Calu3 (cell line): Measurements from ENCODE around the gene PRR23A. TPM values are rescaled to one million over a fixed set of nuclear protein-coding genes. Genes with fewer than 3 reads are reported as not detected.

Experiments
- BruUV-seq: library from RNA; stranded (reverse); fragments of 400-500 nt; replicated peaks from 2 replicates; lab custom pipeline; 2021; lab: Mats Ljungman, UMichigan
- CTCF ChIA-PET: fragments of 300-600 bp; sonication (Branson Sonifier 250); formaldehyde crosslinking; loops from one replicate; lab custom pipeline; 2022; ENCODE audit warnings: antibody characterized with exemption; lab: Charles Lee
- DNase-seq: peaks from one replicate; pipeline ENCODE4 v3.0.0; 2022
- H3K27ac Mint-ChIP-seq: one replicate; pipeline ENCODE4 v1.8.0; 2022; ENCODE audit warnings: mixed read lengths; ENCODE audit not compliant: unreplicated experiment
- H3K27me3 Mint-ChIP-seq: one replicate; pipeline ENCODE4 v1.8.0; 2022; ENCODE audit warnings: mixed read lengths; ENCODE audit not compliant: unreplicated experiment
- H3K36me3 Mint-ChIP-seq: one replicate; pipeline ENCODE4 v1.8.0; 2022; ENCODE audit warnings: mild to moderate bottlenecking, moderate library complexity, mixed read lengths; ENCODE audit not compliant: insufficient read depth, unreplicated experiment
- H3K4me1 Mint-ChIP-seq: one replicate; pipeline ENCODE4 v1.8.0; 2022; ENCODE audit warnings: mild to moderate bottlenecking, low read depth, mixed read lengths; ENCODE audit not compliant: unreplicated experiment
- H3K4me3 Mint-ChIP-seq: one replicate; pipeline ENCODE4 v1.8.0; 2022; ENCODE audit warnings: mild to moderate bottlenecking, low read depth, moderate library complexity, mixed read lengths; ENCODE audit not compliant: unreplicated experiment
- H3K9me3 Mint-ChIP-seq: one replicate; pipeline ENCODE4 v1.8.0; 2022; ENCODE audit warnings: low read depth, mixed read lengths; ENCODE audit not compliant: unreplicated experiment
- intact Hi-C: fragments of 100-400 bp; cut with micrococcal nuclease; formaldehyde crosslinking; loops from one replicate; pipeline ENCODE4 v1.10.0; 2022; ENCODE audit not compliant: unreplicated experiment
- total RNA-seq: library from RNA; stranded (reverse); gene quantifications from 2 replicates; pipeline ENCODE4 v1.2.3, GENCODE V29; 2022
- TF ChIP-seq, protein P1 (sequence below): fragments of 200-600 bp; IDR thresholded peaks from one replicate; pipeline ENCODE4 v1.8.0; 2022; ENCODE audit warnings: antibody characterized with exemption; ENCODE audit not compliant: unreplicated experiment

The PRR23A gene
- total RNA-seq, 1 experiment from 2014 or later: not detected

DNA sequence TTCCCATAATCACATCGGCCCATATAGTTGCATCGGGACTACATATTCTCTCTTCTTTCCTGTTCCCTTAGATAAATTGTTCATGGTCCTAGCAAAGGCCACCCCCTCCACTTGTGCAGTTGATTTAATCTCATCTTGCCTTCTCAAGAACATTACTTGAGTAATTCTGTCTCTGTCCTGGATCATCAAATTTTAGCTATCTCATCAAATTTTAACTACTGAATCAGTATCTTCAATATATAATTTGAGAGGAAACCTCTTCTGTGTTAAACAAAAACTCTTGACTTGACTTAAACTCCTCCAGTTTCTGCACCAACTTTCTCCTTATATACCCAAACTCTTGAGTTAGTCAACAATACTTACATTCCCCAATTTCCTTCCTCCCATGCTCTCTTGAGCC is 18.9 kb upstream of the PRR23A start:
- peaks cover 2% of the 10 kb centered on the region for H3K9me3 Mint-ChIP-seq
- CTCF ChIA-PET: no interaction called here
- DNase-seq: no peak
- no TSS peak for BruUV-seq
- no peak overlapping the region for H3K4me3 Mint-ChIP-seq
- H3K27me3 Mint-ChIP-seq: no peaks in the 10 kb centered on the region
- H3K4me1 Mint-ChIP-seq: no peaks in the 10 kb centered on the region
- TF ChIP-seq, protein P1, sequence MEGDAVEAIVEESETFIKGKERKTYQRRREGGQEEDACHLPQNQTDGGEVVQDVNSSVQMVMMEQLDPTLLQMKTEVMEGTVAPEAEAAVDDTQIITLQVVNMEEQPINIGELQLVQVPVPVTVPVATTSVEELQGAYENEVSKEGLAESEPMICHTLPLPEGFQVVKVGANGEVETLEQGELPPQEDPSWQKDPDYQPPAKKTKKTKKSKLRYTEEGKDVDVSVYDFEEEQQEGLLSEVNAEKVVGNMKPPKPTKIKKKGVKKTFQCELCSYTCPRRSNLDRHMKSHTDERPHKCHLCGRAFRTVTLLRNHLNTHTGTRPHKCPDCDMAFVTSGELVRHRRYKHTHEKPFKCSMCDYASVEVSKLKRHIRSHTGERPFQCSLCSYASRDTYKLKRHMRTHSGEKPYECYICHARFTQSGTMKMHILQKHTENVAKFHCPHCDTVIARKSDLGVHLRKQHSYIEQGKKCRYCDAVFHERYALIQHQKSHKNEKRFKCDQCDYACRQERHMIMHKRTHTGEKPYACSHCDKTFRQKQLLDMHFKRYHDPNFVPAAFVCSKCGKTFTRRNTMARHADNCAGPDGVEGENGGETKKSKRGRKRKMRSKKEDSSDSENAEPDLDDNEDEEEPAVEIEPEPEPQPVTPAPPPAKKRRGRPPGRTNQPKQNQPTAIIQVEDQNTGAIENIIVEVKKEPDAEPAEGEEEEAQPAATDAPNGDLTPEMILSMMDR: no peak
- intact Hi-C loops: no loop called here
- no peak overlapping the region for H3K27ac Mint-ChIP-seq
- no peaks in the 10 kb centered on the region for H3K36me3 Mint-ChIP-seq

GRCh38 chr3:139020868-139021234 is 14.8 kb upstream of the PRR23A start, which contains the start of gene PRR23B:
PRR23B (minus strand) TSS chr3:139020926; CDS start chr3:139020661, 265 bp downstream.
- H3K4me1 Mint-ChIP-seq: peaks cover 17% of the 10 kb centered on the region
- BruUV-seq: no TSS peak
- H3K27ac Mint-ChIP-seq: no peak within 1 kb of the TSS
- peaks cover 6% of the 10 kb centered on the region for H3K9me3 Mint-ChIP-seq
- DNase-seq: no peak
- CTCF ChIA-PET: no interaction called here
- TF ChIP-seq, protein P1: no peak
- no peak within 1 kb of the TSS for H3K4me3 Mint-ChIP-seq
- intact Hi-C loops: no loop called here
- no peaks in the 10 kb centered on the region for H3K36me3 Mint-ChIP-seq
- H3K27me3 Mint-ChIP-seq: no peaks in the 10 kb centered on the region

GRCh38 chr3:139020036-139020867 is 14.2 kb upstream of the PRR23A start:
- CTCF ChIA-PET: interaction anchor here (0.6 kb wide), 2 partner anchors 18 to 1157 kb away, joined by 3 read pairs; no protein-coding TSS in a partner anchor
- H3K9me3 Mint-ChIP-seq: peaks cover 6% of the 10 kb centered on the region
- no peaks in the 10 kb centered on the region for H3K36me3 Mint-ChIP-seq
- intact Hi-C loops: no loop called here
- BruUV-seq: no TSS peak
- DNase-seq: no peak
- TF ChIP-seq, protein P1: no peak
- no peak overlapping the region for H3K4me3 Mint-ChIP-seq
- H3K27ac Mint-ChIP-seq: no peak overlapping the region
- no peaks in the 10 kb centered on the region for H3K27me3 Mint-ChIP-seq
- peaks cover 17% of the 10 kb centered on the region for H3K4me1 Mint-ChIP-seq

DNA sequence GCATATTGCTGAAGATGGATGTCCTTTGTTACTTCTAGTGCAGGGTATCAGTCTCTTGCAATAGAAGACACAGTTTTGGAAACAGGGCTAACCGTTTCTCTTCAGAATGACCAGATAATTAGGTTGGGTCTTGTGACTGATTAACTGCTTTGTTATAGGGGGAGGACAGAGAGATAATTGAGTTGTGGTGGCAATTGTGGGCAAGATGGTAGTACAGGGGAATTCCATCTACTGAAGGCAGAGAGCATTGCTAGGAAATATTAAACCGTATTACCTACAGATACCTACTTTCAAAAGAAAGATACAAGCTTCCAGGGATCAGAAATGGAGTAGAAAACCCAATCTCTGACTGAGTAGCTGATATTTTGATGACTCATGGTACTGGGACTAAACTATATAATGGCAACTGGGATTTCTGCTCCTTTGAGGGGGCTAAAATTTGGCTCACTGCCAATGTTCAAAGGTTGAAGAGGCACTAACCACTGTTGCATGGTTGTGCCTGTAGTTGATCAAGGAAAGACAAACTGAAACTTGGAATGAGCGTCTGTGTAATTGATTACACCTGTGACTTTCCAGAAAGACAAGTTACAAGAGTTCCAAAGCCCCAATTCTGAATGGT is 10.5 kb upstream of the PRR23A start:
- Mint-ChIP-seq H3K9me3 (peaks cover 12% of the 10 kb centered on the region), H3K27me3 (no peaks in the 10 kb centered on the region), H3K36me3 (no peaks in the 10 kb centered on the region), H3K27ac (peak overlapping the region; percentile 2), H3K4me3 (no peak overlapping the region), H3K4me1 (peaks cover 17% of the 10 kb centered on the region)
- peak; percentile 44 for DNase-seq
- TF ChIP-seq, protein P1: no peak
- CTCF ChIA-PET: interaction anchor here (0.6 to 1.0 kb wide), 3 partner anchors 42 to 157 kb away, joined by 3 read pairs; no protein-coding TSS in a partner anchor
- intact Hi-C loops: no loop called here
- no TSS peak for BruUV-seq
